ENCODE results near the gene FOXO1. TPM values are rescaled to one million over a fixed set of nuclear protein-coding genes. Genes with fewer than 3 reads are reported as not detected.

Gene FOXO1
- total and polyA plus RNA-seq, 4 experiments from 2014 or later: 35.2 to 72.3 (median 68.2) TPM

DNA sequence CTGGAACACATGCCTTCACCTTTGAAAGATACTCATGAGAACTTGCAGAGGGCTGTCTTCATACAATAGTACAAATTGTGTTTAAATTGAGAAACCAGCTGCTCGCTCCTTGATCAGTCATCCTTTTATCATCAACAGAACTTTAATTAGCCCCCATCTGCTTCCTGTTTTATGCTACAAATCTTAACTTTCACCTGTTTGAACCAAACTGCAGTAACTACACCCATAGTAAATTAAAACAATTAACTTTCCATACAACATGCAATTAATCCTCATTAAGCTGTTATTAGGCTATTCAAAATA is 85.2 kb downstream of the FOXO1 start:
- intact Hi-C loops (cut with micrococcal nuclease): loop anchor here (1.0 kb wide), 1 partner anchor 9 kb away; no protein-coding TSS in a partner anchor
- peak overlapping the region in 7 of 8 donors; percentile 2 to 62 (median 40) for H3K4me3 Mint-ChIP-seq

DNA sequence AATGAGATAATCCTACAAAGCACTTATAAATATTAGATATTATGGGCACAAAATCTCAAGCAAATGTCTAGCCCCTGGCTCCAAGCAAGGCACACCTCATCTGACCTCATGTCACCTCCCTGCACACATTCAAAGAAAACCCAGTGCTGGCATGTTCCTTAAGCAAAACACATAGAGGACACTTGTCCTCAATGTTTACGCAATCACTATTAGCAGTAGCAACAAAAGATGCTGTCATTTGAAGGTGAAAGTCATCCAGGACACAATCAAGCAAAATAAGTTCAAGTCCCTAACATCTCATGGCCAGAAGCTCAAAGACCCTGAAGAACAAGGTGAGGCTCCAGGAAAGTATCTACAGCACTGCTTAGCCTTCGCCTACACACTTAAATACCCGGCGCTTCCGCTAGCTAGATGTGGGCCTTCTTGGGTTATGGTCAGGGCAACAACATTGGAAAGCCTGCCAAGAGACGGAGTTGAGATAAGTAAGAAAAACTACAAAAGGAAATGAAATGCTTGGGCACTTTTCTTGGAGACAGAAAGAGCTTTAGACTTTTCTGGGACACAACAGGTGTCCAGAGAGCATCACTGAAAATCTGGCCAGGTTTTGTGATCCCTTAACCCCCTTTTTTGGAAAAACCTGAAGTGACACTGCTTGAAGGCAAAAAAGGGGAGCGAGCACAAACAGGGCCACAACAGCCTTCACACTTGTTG is 85.7 kb downstream of the FOXO1 start:
- Histone ChIP-seq H3K9me3 (ENCODE audit: control insufficient read depth in 1 of 2, low read length in 2 of 2) (peaks cover 0 to 3% of the 10 kb centered on the region in 2 donors), H3K36me3 (ENCODE audit: insufficient read depth, low read length) (no peaks in the 10 kb centered on the region), H3K4me3 (ENCODE audit: low read length in 2 of 2) (no peak overlapping the region), H3K27ac (ENCODE audit: low read depth, low read length) (no peak overlapping the region), H3K4me1 (ENCODE audit: insufficient read depth, low read length) (peaks cover 76% of the 10 kb centered on the region), H3K27me3 (ENCODE audit: insufficient read depth, low read length) (no peaks in the 10 kb centered on the region)
- DNase-seq: no peak
- H3K4me3 Mint-ChIP-seq: peak overlapping the region in 7 of 8 donors; percentile 27 to 62 (median 43)
- peaks cover 6 to 20% of the 10 kb centered on the region in 2 donors for H3K36me3 Mint-ChIP-seq
- H3K9me3 Mint-ChIP-seq: peaks cover 0 to 10% (median 7%) of the 10 kb centered on the region in 8 donors
- intact Hi-C loops (cut with micrococcal nuclease): loop anchor here (1.0 kb wide), 1 partner anchor 8 kb away; no protein-coding TSS in a partner anchor
- H3K4me1 Mint-ChIP-seq: peaks cover 73 to 94% (median 89%) of the 10 kb centered on the region in 4 donors
- ChIA-PET POLR2A (ENCODE audit: partially characterized antibody) (interaction anchor here (0.9 to 1.3 kb wide), 4 partner anchors 33 to 85 kb away, joined by 3 to 5 read pairs (median 4); partner anchors contain the start of gene FOXO1), CTCF (ENCODE audit: partially characterized antibody) (interaction anchor here (1.3 to 1.8 kb wide), 3 partner anchors 10 to 102 kb away, joined by 3 to 4 read pairs (median 4); no protein-coding TSS in a partner anchor)
- H3K27me3 Mint-ChIP-seq: no peaks in the 10 kb centered on the region
- H3K27ac Mint-ChIP-seq: peak overlapping the region in 6 of 7 donors; percentile 1 to 89 (median 54)

More for the DNA sequence above, 85.2 kb downstream of the FOXO1 start:
- Histone ChIP-seq H3K27me3 (ENCODE audit: insufficient read depth, low read length) (no peaks in the 10 kb centered on the region), H3K4me1 (ENCODE audit: insufficient read depth, low read length) (peaks cover 76% of the 10 kb centered on the region), H3K27ac (ENCODE audit: low read depth, low read length) (no peak overlapping the region), H3K4me3 (ENCODE audit: low read length in 2 of 2) (no peak overlapping the region), H3K9me3 (ENCODE audit: control insufficient read depth in 1 of 2, low read length in 2 of 2) (peaks cover 0 to 3% of the 10 kb centered on the region in 2 donors), H3K36me3 (ENCODE audit: insufficient read depth, low read length) (no peaks in the 10 kb centered on the region)
- no peaks in the 10 kb centered on the region for H3K27me3 Mint-ChIP-seq
- peak overlapping the region in 5 of 7 donors; percentile 1 to 89 (median 5) for H3K27ac Mint-ChIP-seq
- H3K36me3 Mint-ChIP-seq: peaks cover 9 to 17% of the 10 kb centered on the region in 2 donors
- CTCF ChIA-PET (ENCODE audit: partially characterized antibody): interaction anchor here (0.7 to 1.8 kb wide), 5 partner anchors 10 to 101 kb away, joined by 3 to 4 read pairs (median 4); no protein-coding TSS in a partner anchor
- peaks cover 73 to 94% (median 88%) of the 10 kb centered on the region in 4 donors for H3K4me1 Mint-ChIP-seq
- POLR2A ChIA-PET (ENCODE audit: partially characterized antibody): interaction anchor here (0.9 to 1.3 kb wide), 4 partner anchors 32 to 85 kb away, joined by 3 to 5 read pairs (median 4); partner anchors contain the start of gene FOXO1
- peaks cover 0 to 10% (median 7%) of the 10 kb centered on the region in 8 donors for H3K9me3 Mint-ChIP-seq
- DNase-seq: no peak

DNA sequence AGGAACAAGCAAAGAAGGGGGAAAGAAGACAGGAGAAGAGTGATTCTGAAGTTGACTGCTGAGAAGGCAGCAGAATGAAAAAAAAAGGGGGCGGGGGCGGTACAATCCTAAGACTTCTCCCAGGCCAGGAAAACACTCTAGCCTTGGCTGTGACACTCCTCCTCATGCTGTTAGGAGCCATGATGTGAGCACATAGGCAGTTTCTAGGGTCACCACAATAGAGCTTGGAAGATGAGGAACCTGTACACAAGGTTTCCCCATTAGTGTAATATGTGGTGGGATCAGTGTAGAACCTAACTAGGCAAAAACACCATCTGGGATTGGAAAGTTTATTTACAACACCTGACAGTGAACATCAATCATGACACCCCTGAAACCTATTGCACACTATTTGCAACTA is 86.9 kb downstream of the FOXO1 start:
- POLR2A ChIA-PET (ENCODE audit: partially characterized antibody): no interaction called here
- H3K4me1 Mint-ChIP-seq: peaks cover 77 to 94% (median 89%) of the 10 kb centered on the region in 4 donors
- peaks cover 6 to 20% of the 10 kb centered on the region in 2 donors for H3K36me3 Mint-ChIP-seq
- no peak for DNase-seq
- H3K4me1 ChIP-seq (ENCODE audit: insufficient read depth, low read length): peaks cover 81% of the 10 kb centered on the region
- peaks cover 0 to 10% (median 7%) of the 10 kb centered on the region in 8 donors for H3K9me3 Mint-ChIP-seq
- no peaks in the 10 kb centered on the region for H3K27me3 Mint-ChIP-seq
- H3K4me3 Mint-ChIP-seq: peak overlapping the region in 3 of 8 donors; percentile 21 to 73 (median 42)
- H3K27ac Mint-ChIP-seq: peak overlapping the region in 5 of 7 donors; percentile 8 to 72 (median 26)
- intact Hi-C loops (cut with micrococcal nuclease): no loop called here
- H3K4me3 ChIP-seq (ENCODE audit: low read length in 2 of 2): no peak overlapping the region
- peaks cover 0 to 3% of the 10 kb centered on the region in 2 donors for H3K9me3 ChIP-seq (ENCODE audit: control insufficient read depth in 1 of 2, low read length in 2 of 2)
- no peak overlapping the region for H3K27ac ChIP-seq (ENCODE audit: low read depth, low read length)
- no peaks in the 10 kb centered on the region for H3K36me3 ChIP-seq (ENCODE audit: insufficient read depth, low read length)
- no peaks in the 10 kb centered on the region for H3K27me3 ChIP-seq (ENCODE audit: insufficient read depth, low read length)
- CTCF ChIA-PET (ENCODE audit: partially characterized antibody): no interaction called here

DNA sequence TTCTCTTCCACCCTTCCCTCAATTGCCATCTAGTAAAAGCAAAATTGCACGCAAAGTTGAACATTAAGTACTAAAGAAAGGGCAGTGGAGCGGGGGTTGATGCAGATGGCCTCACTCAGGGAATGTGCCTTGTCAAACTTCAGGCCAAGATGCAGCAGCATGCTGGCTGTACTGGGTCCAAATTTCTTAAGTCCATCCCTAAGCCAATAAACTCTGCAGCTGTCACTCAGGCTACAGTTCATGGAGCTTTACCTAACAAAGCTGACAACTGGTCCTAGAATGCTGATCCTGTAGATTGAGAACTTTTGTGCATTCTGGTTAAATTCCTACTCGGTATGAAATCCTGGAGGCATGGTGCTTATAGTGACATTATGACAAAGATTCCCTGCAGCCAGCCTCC is 88.4 kb downstream of the FOXO1 start:
- Histone ChIP-seq H3K27ac (ENCODE audit: low read depth, low read length) (no peak overlapping the region), H3K4me1 (ENCODE audit: insufficient read depth, low read length) (peaks cover 96% of the 10 kb centered on the region), H3K9me3 (ENCODE audit: control insufficient read depth in 1 of 2, low read length in 2 of 2) (peaks cover 0 to 1% of the 10 kb centered on the region in 2 donors), H3K4me3 (ENCODE audit: low read length in 2 of 2) (no peak overlapping the region), H3K36me3 (ENCODE audit: insufficient read depth, low read length) (no peaks in the 10 kb centered on the region), H3K27me3 (ENCODE audit: insufficient read depth, low read length) (no peaks in the 10 kb centered on the region)
- ChIA-PET CTCF (ENCODE audit: partially characterized antibody) (no interaction called here), POLR2A (ENCODE audit: partially characterized antibody) (interaction anchor here (1.0 kb wide), 1 partner anchor 296 kb away, joined by 3 read pairs; no protein-coding TSS in a partner anchor)
- no peak for DNase-seq
- Mint-ChIP-seq H3K27me3 (no peaks in the 10 kb centered on the region), H3K36me3 (peaks cover 2 to 12% of the 10 kb centered on the region in 2 donors), H3K27ac (peak overlapping the region in 6 of 7 donors; percentile 11 to 82 (median 40)), H3K9me3 (peaks cover 0 to 1% (median under 1%) of the 10 kb centered on the region in 8 donors), H3K4me1 (peaks cover 85 to 100% (median 94%) of the 10 kb centered on the region in 4 donors), H3K4me3 (peak overlapping the region in 6 of 8 donors; percentile 14 to 78 (median 38))
- intact Hi-C loops (cut with micrococcal nuclease): no loop called here

DNA sequence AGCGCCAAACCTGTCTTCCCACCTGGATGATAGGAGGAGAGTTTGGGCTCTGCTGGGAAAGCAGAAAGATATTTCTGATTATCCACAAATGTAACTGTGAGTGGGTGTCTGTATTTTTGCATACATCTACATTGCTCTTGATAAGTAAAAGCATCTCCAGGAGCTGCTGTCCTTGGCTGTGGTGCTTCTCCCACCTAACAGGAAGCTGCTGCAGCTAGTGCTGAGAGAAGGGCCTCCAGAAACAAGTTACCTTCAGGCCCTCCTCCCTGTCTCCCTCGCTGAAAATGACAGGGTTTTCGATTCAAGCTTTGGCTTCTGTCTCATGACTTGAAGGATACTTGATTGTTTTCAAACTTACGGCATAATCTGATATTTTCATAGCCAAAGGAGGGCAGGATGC is 90.1 kb downstream of the FOXO1 start:
- ChIA-PET CTCF (ENCODE audit: partially characterized antibody) (interaction anchor here (0.9 to 1.1 kb wide), 2 partner anchors 15 to 507 kb away, joined by 3 to 5 read pairs; no protein-coding TSS in a partner anchor), POLR2A (ENCODE audit: partially characterized antibody) (interaction anchor here (1.1 to 1.6 kb wide), 4 partner anchors 37 to 90 kb away, joined by 3 to 6 read pairs (median 4); no protein-coding TSS in a partner anchor)
- Mint-ChIP-seq H3K4me3 (peak overlapping the region in 7 of 8 donors; percentile 7 to 66 (median 32)), H3K4me1 (peaks cover 86 to 100% (median 95%) of the 10 kb centered on the region in 4 donors), H3K27me3 (no peaks in the 10 kb centered on the region), H3K9me3 (no peaks in the 10 kb centered on the region), H3K36me3 (peaks cover 2 to 6% of the 10 kb centered on the region in 2 donors), H3K27ac (peak overlapping the region in 5 of 7 donors; percentile 9 to 76 (median 58))
- H3K4me1 ChIP-seq (ENCODE audit: insufficient read depth, low read length): peaks cover 99% of the 10 kb centered on the region
- H3K4me3 ChIP-seq (ENCODE audit: low read length in 2 of 2): no peak overlapping the region
- no peaks in the 10 kb centered on the region for H3K9me3 ChIP-seq (ENCODE audit: control insufficient read depth in 1 of 2, low read length in 2 of 2)
- no peak overlapping the region for H3K27ac ChIP-seq (ENCODE audit: low read depth, low read length)
- DNase-seq: peak in 2 of 5 donors; percentile 18 to 19
- no peaks in the 10 kb centered on the region for H3K27me3 ChIP-seq (ENCODE audit: insufficient read depth, low read length)
- H3K36me3 ChIP-seq (ENCODE audit: insufficient read depth, low read length): no peaks in the 10 kb centered on the region
- intact Hi-C loops (cut with micrococcal nuclease): loop anchor here (2.0 kb wide), 1 partner anchor 14 kb away; no protein-coding TSS in a partner anchor

DNA sequence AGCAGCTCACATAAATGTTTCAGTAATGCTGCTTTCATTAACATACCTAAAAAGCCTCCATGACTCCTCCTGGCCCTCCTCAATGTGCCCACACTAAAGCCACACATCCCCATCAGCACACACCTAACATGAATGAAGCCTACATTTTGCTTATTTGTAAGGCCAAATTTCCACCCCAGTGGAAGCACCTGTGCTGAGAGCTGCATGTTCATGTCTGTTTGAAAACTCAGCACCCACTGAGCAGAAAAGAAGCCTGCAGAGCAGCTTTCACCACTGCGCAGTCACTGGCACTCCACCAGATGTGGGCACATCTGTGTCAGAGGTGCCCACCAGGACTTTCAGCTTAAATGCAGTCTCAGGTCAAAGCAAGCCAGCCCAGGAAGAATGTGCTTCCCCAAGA is 93.5 kb downstream of the FOXO1 start:
- Mint-ChIP-seq H3K27me3 (no peaks in the 10 kb centered on the region), H3K27ac (peak overlapping the region in 6 of 7 donors; percentile 8 to 80 (median 37)), H3K9me3 (no peaks in the 10 kb centered on the region), H3K4me3 (peak overlapping the region in 4 of 8 donors; percentile 2 to 56 (median 52)), H3K4me1 (peaks cover 81 to 100% (median 91%) of the 10 kb centered on the region in 4 donors), H3K36me3 (peaks cover 0 to 12% of the 10 kb centered on the region in 2 donors)
- intact Hi-C loops (cut with micrococcal nuclease): loop anchor here (1.0 kb wide), 1 partner anchor 8 kb away; no protein-coding TSS in a partner anchor
- CTCF ChIA-PET (ENCODE audit: partially characterized antibody): no interaction called here
- H3K27me3 ChIP-seq (ENCODE audit: insufficient read depth, low read length): no peaks in the 10 kb centered on the region
- POLR2A ChIA-PET (ENCODE audit: partially characterized antibody): interaction anchor here (1.1 kb wide), 1 partner anchor 92 kb away, joined by 6 read pairs; no protein-coding TSS in a partner anchor
- H3K4me1 ChIP-seq (ENCODE audit: insufficient read depth, low read length): peaks cover 98% of the 10 kb centered on the region
- H3K36me3 ChIP-seq (ENCODE audit: insufficient read depth, low read length): no peaks in the 10 kb centered on the region
- H3K4me3 ChIP-seq (ENCODE audit: low read length in 2 of 2): no peak overlapping the region
- H3K9me3 ChIP-seq (ENCODE audit: control insufficient read depth in 1 of 2, low read length in 2 of 2): no peaks in the 10 kb centered on the region
- DNase-seq: no peak
- no peak overlapping the region for H3K27ac ChIP-seq (ENCODE audit: low read depth, low read length)

Data from CD4-positive, alpha-beta memory T cell (primary cell).